HEK293 (cell line): ENCODE results near the gene SPRR4.

Source experiments
- CTCF ChIP-seq: fragments of 450-650 bp; formaldehyde crosslinking; IDR thresholded peaks from 2 replicates; pipeline ENCODE4 v1.5.1; 2016; ENCODE audit warnings: missing biosample characterization, missing genetic modification characterization
- ZNF175 ChIP-seq: fragments of 450-650 bp; formaldehyde crosslinking; IDR thresholded peaks from 2 replicates; pipeline ENCODE4 v1.5.1; 2016; ENCODE audit warnings: missing biosample characterization, missing genetic modification characterization
- ZNF184 ChIP-seq: fragments of 450-650 bp; IDR thresholded peaks from 2 replicates; pipeline ENCODE4 v1.5.1; 2018; ENCODE audit warnings: missing biosample characterization, mild to moderate bottlenecking, missing genetic modification characterization
- ZNF24 ChIP-seq: fragments of 450-650 bp; formaldehyde crosslinking; IDR thresholded peaks from 2 replicates; pipeline ENCODE4 v1.5.1; 2016; ENCODE audit warnings: missing biosample characterization, missing genetic modification characterization
- ZNF677 ChIP-seq: fragments of 450-650 bp; IDR thresholded peaks from 2 replicates; pipeline ENCODE4 v1.5.0; 2018; ENCODE audit warnings: missing biosample characterization, mild to moderate bottlenecking, missing genetic modification characterization, moderate library complexity

- TF ChIP-seq ZNF677 (tag by site-specific recombination) (no peak), ZNF175 (no peak), ZNF184 (tag by site-specific recombination) (no peak), CTCF (tag by site-specific recombination) (no peak), ZNF24 (no peak)
Measured at GRCh38 chr1:152941037-152941711, 29.3 kb upstream of the SPRR4 start.
